Karpas-422 (cell line): Measurements from ENCODE around the gene DACH2. TPM values are rescaled to one million over a fixed set of nuclear protein-coding genes. Genes with fewer than 3 reads are reported as not detected.
A peak's percentile ranks its signal among the peaks of the same experiment; 100 is the strongest.

Source experiments
- DNase-seq: peaks from one replicate; pipeline ENCODE4 v3.0.0-alpha.2; 2015
- H2AFZ ChIP-seq: fragments of 200-600 bp; sonication (generic); 2 replicates; pipeline ENCODE4 v1.6.1; 2014; ENCODE audit warnings: antibody characterized with exemption, low read length, mixed read lengths
- H3K27ac ChIP-seq: fragments of 200-600 bp; sonication (generic); 2 replicates; pipeline ENCODE4 v1.5.1; 2014; ENCODE audit warnings: mild to moderate bottlenecking, low read length, moderate library complexity
- H3K27me3 ChIP-seq: fragments of 200-600 bp; sonication (generic); 2 replicates; pipeline ENCODE4 v1.6.1; 2014; ENCODE audit warnings: low read length, mixed read lengths
- H3K36me3 ChIP-seq: fragments of 200-600 bp; sonication (generic); 2 replicates; pipeline ENCODE4 v1.6.1; 2014; ENCODE audit warnings: low read length, mixed read lengths; ENCODE audit not compliant: insufficient read depth
- H3K4me1 ChIP-seq: fragments of 200-600 bp; sonication (generic); 2 replicates; pipeline ENCODE4 v1.6.1; 2014; ENCODE audit warnings: mild to moderate bottlenecking, low read length, mixed read lengths
- H3K4me2 ChIP-seq: fragments of 200-600 bp; sonication (generic); 2 replicates; pipeline ENCODE4 v1.6.1; 2014; ENCODE audit warnings: low read length, low read depth, mild to moderate bottlenecking; ENCODE audit not compliant: poor library complexity, severe bottlenecking
- H3K4me3 ChIP-seq: fragments of 200-600 bp; sonication (generic); 2 replicates; pipeline ENCODE4 v1.5.1; 2014; ENCODE audit warnings: mild to moderate bottlenecking, antibody characterized with exemption, low read length, mixed read lengths
- H3K79me2 ChIP-seq: fragments of 200-600 bp; sonication (generic); 2 replicates; pipeline ENCODE4 v1.6.1; 2014; ENCODE audit warnings: mild to moderate bottlenecking, low read length, mixed read lengths
- H3K9ac ChIP-seq: fragments of 200-600 bp; sonication (generic); 2 replicates; pipeline ENCODE4 v1.6.0; 2014; ENCODE audit warnings: low read length
- H3K9me2 ChIP-seq: fragments of 200-600 bp; sonication (generic), shearing (Covaris generic); replicated peaks from 2 replicates; pipeline ENCODE4 v1.6.0; 2014; ENCODE audit warnings: mild to moderate bottlenecking, low read length, moderate library complexity; ENCODE audit not compliant: insufficient read depth
- H3K9me3 ChIP-seq: fragments of 300-700, 200-600 bp; sonication (generic); 2 replicates; pipeline ENCODE4 v1.6.1; 2014; ENCODE audit warnings: low read length, mixed read lengths
- H4K20me1 ChIP-seq: fragments of 200-600 bp; sonication (generic); 2 replicates; pipeline ENCODE4 v1.6.1; 2014; ENCODE audit warnings: mild to moderate bottlenecking, antibody characterized with exemption, low read length, low read depth; ENCODE audit not compliant: insufficient read depth
- total RNA-seq: library from RNA; depleted of rRNA; stranded (reverse); fragments of >200 nt; shearing (Covaris generic); gene quantifications from 2 replicates; pipeline ENCODE4 v1.2.3, GENCODE V29; 2014; ENCODE audit warnings: low replicate concordance

DACH2 gene
- total RNA-seq, 1 experiment from 2014 or later: not detected

- Histone ChIP-seq H3K36me3 (no peaks in the 10 kb centered on the region), H4K20me1 (no peaks in the 10 kb centered on the region), H3K4me1 (no peaks in the 10 kb centered on the region), H3K9ac (no peak overlapping the region), H3K79me2 (no peaks in the 10 kb centered on the region), H3K4me3 (no peak overlapping the region), H3K4me2 (no peak overlapping the region), H2AFZ (no peak overlapping the region), H3K27ac (no peak overlapping the region), H3K9me2 (0 out of 2 replicates have a peak, but pooled peaks cover 5% of the 10 kb centered on the region), H3K9me3 (no peaks in the 10 kb centered on the region; the same call in 1 of the 2 replicates), H3K27me3 (no peaks in the 10 kb centered on the region)
- no peak for DNase-seq
Measured at GRCh38 chrX:86436116-86436515, 287.9 kb downstream of the DACH2 start.

GRCh38 chrX:86455495-86455894 is 307.2 kb downstream of the DACH2 start:
- no peak overlapping the region for H2AFZ ChIP-seq
- H3K4me1 ChIP-seq: no peaks in the 10 kb centered on the region
- H3K36me3 ChIP-seq: no peaks in the 10 kb centered on the region
- no peak overlapping the region for H3K4me2 ChIP-seq
- H3K79me2 ChIP-seq: no peaks in the 10 kb centered on the region
- H3K9me3 ChIP-seq: peaks cover 19% of the 10 kb centered on the region
- no peaks in the 10 kb centered on the region for H3K9me2 ChIP-seq
- H3K27ac ChIP-seq: no peak overlapping the region
- no peak overlapping the region for H3K4me3 ChIP-seq
- no peaks in the 10 kb centered on the region for H4K20me1 ChIP-seq
- H3K27me3 ChIP-seq: no peaks in the 10 kb centered on the region
- no peak overlapping the region for H3K9ac ChIP-seq
- no peak for DNase-seq

- Histone ChIP-seq H3K9me3 (peaks cover 27% of the 10 kb centered on the region), H3K9me2 (no peaks in the 10 kb centered on the region), H4K20me1 (no peaks in the 10 kb centered on the region), H3K36me3 (no peaks in the 10 kb centered on the region), H3K27me3 (no peaks in the 10 kb centered on the region), H3K27ac (no peak overlapping the region), H3K4me1 (no peaks in the 10 kb centered on the region), H3K9ac (no peak overlapping the region), H3K79me2 (no peaks in the 10 kb centered on the region), H3K4me2 (no peak overlapping the region), H2AFZ (no peak overlapping the region), H3K4me3 (no peak overlapping the region)
- DNase-seq: no peak
Measured at GRCh38 chrX:86460760-86461159, 312.5 kb downstream of the DACH2 start.

GRCh38 chrX:86504297-86504696 is 356.0 kb downstream of the DACH2 start:
- DNase-seq: no peak
- no peak overlapping the region for H2AFZ ChIP-seq
- H3K4me3 ChIP-seq: no peak overlapping the region
- H3K79me2 ChIP-seq: no peaks in the 10 kb centered on the region
- H3K9me2 ChIP-seq: no peaks in the 10 kb centered on the region
- no peaks in the 10 kb centered on the region; the same call in 1 of the 2 replicates for H3K9me3 ChIP-seq
- H3K9ac ChIP-seq: no peak overlapping the region
- no peaks in the 10 kb centered on the region for H3K36me3 ChIP-seq
- no peaks in the 10 kb centered on the region for H4K20me1 ChIP-seq
- no peaks in the 10 kb centered on the region for H3K4me1 ChIP-seq
- no peak overlapping the region for H3K27ac ChIP-seq
- H3K4me2 ChIP-seq: no peak overlapping the region
- no peaks in the 10 kb centered on the region for H3K27me3 ChIP-seq

- no peak overlapping the region for H3K27ac ChIP-seq
- DNase-seq: no peak
- no peaks in the 10 kb centered on the region for H3K27me3 ChIP-seq
- H3K4me3 ChIP-seq: no peak overlapping the region
- no peak overlapping the region for H3K4me2 ChIP-seq
- H2AFZ ChIP-seq: no peak overlapping the region
- H3K9me3 ChIP-seq: no peaks in the 10 kb centered on the region; the same call in 1 of the 2 replicates
- no peak overlapping the region for H3K9ac ChIP-seq
- H3K4me1 ChIP-seq: no peaks in the 10 kb centered on the region
- no peaks in the 10 kb centered on the region for H3K36me3 ChIP-seq
- no peaks in the 10 kb centered on the region for H4K20me1 ChIP-seq
- H3K9me2 ChIP-seq: no peaks in the 10 kb centered on the region
- H3K79me2 ChIP-seq: no peaks in the 10 kb centered on the region
Measured at GRCh38 chrX:86507331-86507730, 359.1 kb downstream of the DACH2 start.

- Histone ChIP-seq H3K79me2 (no peaks in the 10 kb centered on the region), H4K20me1 (no peaks in the 10 kb centered on the region), H3K27ac (no peak overlapping the region), H3K36me3 (no peaks in the 10 kb centered on the region), H3K4me1 (no peaks in the 10 kb centered on the region), H3K4me2 (no peak overlapping the region), H3K27me3 (no peaks in the 10 kb centered on the region), H2AFZ (no peak overlapping the region), H3K9me3 (peaks cover 2% of the 10 kb centered on the region), H3K4me3 (no peak overlapping the region), H3K9ac (no peak overlapping the region), H3K9me2 (no peaks in the 10 kb centered on the region)
- no peak for DNase-seq
Measured at GRCh38 chrX:86579777-86580176, 431.5 kb downstream of the DACH2 start.

- H3K9me2 ChIP-seq: no peaks in the 10 kb centered on the region
- no peak overlapping the region for H3K9ac ChIP-seq
- no peaks in the 10 kb centered on the region for H3K4me1 ChIP-seq
Measured at GRCh38 chrX:86604607-86605006, 456.4 kb downstream of the DACH2 start.

GRCh38 chrX:86696951-86697350 is 548.7 kb downstream of the DACH2 start:
- H3K79me2 ChIP-seq: no peaks in the 10 kb centered on the region
- peaks cover 25% of the 10 kb centered on the region for H3K9me3 ChIP-seq
- no peak overlapping the region for H3K9ac ChIP-seq
- H2AFZ ChIP-seq: no peak overlapping the region
- H4K20me1 ChIP-seq: no peaks in the 10 kb centered on the region
- H3K4me3 ChIP-seq: no peak overlapping the region
- no peaks in the 10 kb centered on the region for H3K4me1 ChIP-seq
- H3K27ac ChIP-seq: no peak overlapping the region
- no peak overlapping the region for H3K4me2 ChIP-seq
- no peaks in the 10 kb centered on the region for H3K9me2 ChIP-seq
- no peaks in the 10 kb centered on the region for H3K27me3 ChIP-seq
- no peaks in the 10 kb centered on the region for H3K36me3 ChIP-seq
- no peak for DNase-seq

More at GRCh38 chrX:86604607-86605006, 456.4 kb downstream of the DACH2 start:
- Histone ChIP-seq H3K79me2 (no peaks in the 10 kb centered on the region), H3K27ac (no peak overlapping the region), H3K27me3 (no peaks in the 10 kb centered on the region), H3K36me3 (no peaks in the 10 kb centered on the region), H3K4me2 (no peak overlapping the region), H2AFZ (no peak overlapping the region), H3K4me3 (no peak overlapping the region), H4K20me1 (no peaks in the 10 kb centered on the region), H3K9me3 (peaks cover 10% of the 10 kb centered on the region)
- peak; percentile 42 for DNase-seq
